Neural progenitor cell (in vitro differentiated cells): ENCODE data around the gene DOCK11. TPM values are rescaled to one million over a fixed set of nuclear protein-coding genes. Genes with fewer than 3 reads are reported as not detected.

Experiments
- DNase-seq: peaks from one replicate; pipeline ENCODE4 v3.0.0-alpha.2; 2016; ENCODE audit warnings: low spot score
- H2AFZ ChIP-seq: fragments of 200-600 bp; sonication (generic); replicated peaks from 2 replicates; pipeline ENCODE4 v1.6.1; 2016; ENCODE audit warnings: antibody characterized with exemption
- H3F3A ChIP-seq: fragments of 200-600 bp; sonication (generic); 2 replicates; pipeline ENCODE4 v1.6.1; 2016; ENCODE audit warnings: antibody characterized with exemption, low read depth
- H3K27ac ChIP-seq: fragments of 200-600 bp; sonication (generic); 2 replicates; pipeline ENCODE4 v1.5.1; 2016; ENCODE audit warnings: mild to moderate bottlenecking
- H3K27me3 ChIP-seq: fragments of 200-600 bp; sonication (generic); 2 replicates; pipeline ENCODE4 v1.6.1; 2016; ENCODE audit warnings: mild to moderate bottlenecking, moderate library complexity
- H3K36me3 ChIP-seq: fragments of 200-600 bp; sonication (generic); 2 replicates; pipeline ENCODE4 v1.5.1; 2016
- H3K4me1 ChIP-seq: fragments of 200-600 bp; sonication (generic); 2 replicates; pipeline ENCODE4 v1.6.1; 2016; ENCODE audit warnings: mixed run types
- H3K4me2 ChIP-seq: fragments of 200-600 bp; sonication (generic); 2 replicates; pipeline ENCODE4 v1.6.1; 2016
- H3K4me3 ChIP-seq: fragments of 200-600 bp; sonication (generic); 2 replicates; pipeline ENCODE4 v1.5.1; 2016
- H3K79me2 ChIP-seq: fragments of 200-600 bp; sonication (generic); 2 replicates; pipeline ENCODE4 v1.6.1; 2016; ENCODE audit warnings: low read depth
- H3K9ac ChIP-seq: fragments of 200-600 bp; sonication (generic); 2 replicates; pipeline ENCODE4 v1.6.1; 2016
- H3K9me3 ChIP-seq: fragments of 200-600 bp; sonication (generic); 2 replicates; pipeline ENCODE4 v1.5.1; 2016; ENCODE audit warnings: low read depth
- H4K20me1 ChIP-seq: fragments of 200-600 bp; sonication (generic); 2 replicates; pipeline ENCODE4 v1.6.1; 2016; ENCODE audit warnings: low read depth
- H3K27ac Mint-ChIP-seq: 3 replicates; pipeline ENCODE4 v1.8.0; 2021; ENCODE audit warnings: mixed read lengths
- H3K27me3 Mint-ChIP-seq: 2 replicates; pipeline ENCODE4 v1.8.0; 2022; ENCODE audit warnings: low read depth, mild to moderate bottlenecking, inconsistent platforms, moderate library complexity, mixed read lengths; ENCODE audit not compliant: insufficient read depth
- H3K36me3 Mint-ChIP-seq: 3 replicates; pipeline ENCODE4 v1.8.0; 2021; ENCODE audit warnings: mixed read lengths
- H3K4me1 Mint-ChIP-seq: 3 replicates; pipeline ENCODE4 v1.8.0; 2021; ENCODE audit warnings: mixed read lengths
- H3K4me3 Mint-ChIP-seq: 3 replicates; pipeline ENCODE4 v1.8.0; 2021; ENCODE audit warnings: mild to moderate bottlenecking, moderate library complexity, mixed read lengths
- H3K9me3 Mint-ChIP-seq: 3 replicates; pipeline ENCODE4 v1.8.0; 2020; ENCODE audit warnings: mixed read lengths
- CTCF ChIP-seq: fragments of 200-600 bp; sonication (generic); IDR thresholded peaks from 2 replicates; pipeline ENCODE4 v1.5.1; 2017; ENCODE audit warnings: antibody characterized with exemption, mild to moderate bottlenecking
- EZH2 ChIP-seq: fragments of 200-600 bp; sonication (generic); IDR thresholded peaks from 2 replicates; pipeline ENCODE4 v1.6.1; 2017; ENCODE audit warnings: antibody characterized with exemption, mild to moderate bottlenecking, moderate library complexity
- EZH2phosphoT487 ChIP-seq: fragments of 200-600 bp; sonication (generic); IDR thresholded peaks from 2 replicates; pipeline ENCODE4 v1.6.1; 2017; ENCODE audit warnings: antibody characterized with exemption
- total RNA-seq: library from RNA; depleted of rRNA; stranded (reverse); fragments of >200 nt; gene quantifications from 2 replicates; pipeline ENCODE4 v1.2.3, GENCODE V29; 2015; ENCODE audit warnings: low replicate concordance

The DOCK11 gene
- total RNA-seq, 1 donor from 2014 or later = 20.9 TPM

GRCh38 chrX:118626346-118626745 is 130.7 kb downstream of the DOCK11 start:
- H3K36me3 ChIP-seq = peaks cover 3% of the 10 kb centered on the region
- no peaks in the 10 kb centered on the region for H3K4me1 ChIP-seq
- H3K36me3 Mint-ChIP-seq = peaks cover 8% of the 10 kb centered on the region
- H3K4me1 Mint-ChIP-seq = no peaks in the 10 kb centered on the region
- H3F3A ChIP-seq = no peaks in the 10 kb centered on the region
- H2AFZ ChIP-seq = no peak overlapping the region
- no peak overlapping the region for H3K4me3 Mint-ChIP-seq
- no peak overlapping the region for H3K4me3 ChIP-seq
- H4K20me1 ChIP-seq = no peaks in the 10 kb centered on the region
- DNase-seq = no peak
- no peaks in the 10 kb centered on the region for H3K79me2 ChIP-seq
- H3K9ac ChIP-seq = no peak overlapping the region
- H3K27ac ChIP-seq = no peak overlapping the region
- no peak overlapping the region for H3K27ac Mint-ChIP-seq
- TF ChIP-seq CTCF (no peak), EZH2phosphoT487 (no peak), EZH2 (no peak)
- no peaks in the 10 kb centered on the region for H3K27me3 Mint-ChIP-seq
- H3K9me3 ChIP-seq = no peaks in the 10 kb centered on the region
- H3K4me2 ChIP-seq = no peak overlapping the region
- H3K27me3 ChIP-seq = no peaks in the 10 kb centered on the region
- no peaks in the 10 kb centered on the region for H3K9me3 Mint-ChIP-seq

DNA sequence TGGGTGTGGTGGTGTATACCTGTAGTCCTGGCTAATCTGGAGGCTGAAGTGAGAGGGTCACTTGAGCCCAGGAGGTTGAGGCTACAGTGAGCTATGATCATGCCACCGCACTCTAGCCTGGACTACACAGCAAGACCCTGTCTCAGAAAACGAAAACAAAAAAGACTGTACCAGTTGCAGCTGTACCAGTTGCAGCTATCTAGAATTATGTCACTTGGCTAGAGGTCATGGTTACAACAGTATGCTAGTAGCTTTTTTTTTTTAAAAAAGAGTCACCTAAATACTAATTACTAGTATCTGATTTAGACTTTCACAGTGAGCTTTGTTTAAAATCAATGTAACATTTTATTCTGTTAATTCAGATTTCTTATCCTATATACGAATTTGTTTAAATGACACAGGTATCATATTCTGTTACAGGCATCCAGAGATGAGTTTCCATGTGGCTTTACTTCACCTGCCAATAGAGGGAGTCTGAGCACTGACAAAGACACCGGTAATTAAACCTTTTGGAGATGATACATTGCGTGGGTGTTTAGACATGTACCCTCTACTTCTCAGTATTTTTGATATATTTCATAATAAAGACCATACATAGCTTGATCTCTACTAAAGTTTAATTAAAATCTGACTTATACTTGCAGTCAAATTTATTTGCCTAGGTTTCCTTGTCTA is 131.6 kb downstream of the DOCK11 start:
- no peak for TF ChIP-seq EZH2
- peak; percentile 47 for TF ChIP-seq CTCF
- no peaks in the 10 kb centered on the region for H3K4me1 Mint-ChIP-seq
- Histone ChIP-seq H3K9ac (no peak overlapping the region), H3K4me1 (no peaks in the 10 kb centered on the region), H3K36me3 (peaks cover 3% of the 10 kb centered on the region), H3K27ac (no peak overlapping the region), H3K79me2 (no peaks in the 10 kb centered on the region), H4K20me1 (no peaks in the 10 kb centered on the region), H3K9me3 (no peaks in the 10 kb centered on the region), H3F3A (no peaks in the 10 kb centered on the region), H3K4me3 (no peak overlapping the region), H3K27me3 (no peaks in the 10 kb centered on the region), H3K4me2 (no peak overlapping the region), H2AFZ (no peak overlapping the region)
- no peak overlapping the region for H3K4me3 Mint-ChIP-seq
- no peaks in the 10 kb centered on the region for H3K9me3 Mint-ChIP-seq
- DNase-seq = no peak
- H3K36me3 Mint-ChIP-seq = peaks cover 14% of the 10 kb centered on the region
- no peak overlapping the region for H3K27ac Mint-ChIP-seq
- no peaks in the 10 kb centered on the region for H3K27me3 Mint-ChIP-seq

DNA sequence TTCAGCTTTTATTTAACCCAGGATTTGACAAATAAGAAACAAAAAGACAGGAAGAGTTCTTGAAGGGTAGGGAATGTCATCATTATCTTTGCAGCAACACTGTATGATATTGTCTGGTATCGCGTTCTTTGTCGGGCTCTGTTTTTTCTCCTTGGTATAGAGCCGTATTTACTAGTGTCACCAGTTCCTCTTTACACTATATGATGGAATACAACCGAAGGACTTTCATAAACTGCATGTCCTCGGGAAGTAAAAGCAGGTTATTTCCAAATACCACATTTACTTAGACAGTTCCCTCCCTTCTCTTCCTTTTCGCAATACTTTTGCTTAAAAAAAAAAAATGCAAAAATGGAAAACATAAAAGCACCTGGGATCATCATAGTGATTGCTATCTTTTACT is 135.2 kb downstream of the DOCK11 start:
- Histone ChIP-seq H3F3A (no peaks in the 10 kb centered on the region), H3K9me3 (no peaks in the 10 kb centered on the region), H4K20me1 (no peaks in the 10 kb centered on the region), H3K79me2 (no peaks in the 10 kb centered on the region), H2AFZ (no peak overlapping the region), H3K4me1 (no peaks in the 10 kb centered on the region), H3K4me3 (no peak overlapping the region), H3K4me2 (no peak overlapping the region), H3K27ac (no peak overlapping the region), H3K36me3 (peaks cover 3% of the 10 kb centered on the region), H3K9ac (no peak overlapping the region), H3K27me3 (no peaks in the 10 kb centered on the region)
- no peak overlapping the region for H3K4me3 Mint-ChIP-seq
- H3K36me3 Mint-ChIP-seq = peaks cover 35% of the 10 kb centered on the region
- H3K9me3 Mint-ChIP-seq = no peaks in the 10 kb centered on the region
- TF ChIP-seq EZH2 (no peak), EZH2phosphoT487 (no peak), CTCF (no peak)
- no peak overlapping the region for H3K27ac Mint-ChIP-seq
- DNase-seq = no peak
- no peaks in the 10 kb centered on the region for H3K27me3 Mint-ChIP-seq
- no peaks in the 10 kb centered on the region for H3K4me1 Mint-ChIP-seq
